H1 (cell line): Measurements from ENCODE around the gene ARRDC1. TPM values are rescaled to one million over a fixed set of nuclear protein-coding genes. Genes with fewer than 3 reads are reported as not detected.

Experiments used
- CTCF ChIA-PET: fragments of 300-600 bp; sonication (Branson Sonifier 250); formaldehyde crosslinking; loops from one replicate; lab custom pipeline; 2021; ENCODE audit not compliant: partially characterized antibody; lab: Charles Lee
- POLR2A ChIA-PET: fragments of 300-600 bp; sonication (Branson Sonifier 250); formaldehyde crosslinking; loops from one replicate; lab custom pipeline; 2021; ENCODE audit warnings: inconsistent platforms; ENCODE audit not compliant: partially characterized antibody; lab: Charles Lee
- DNase-seq, 2 experiments: peaks; one replicate each; pipeline versions ENCODE4 v3.0.0 to v3.0.0-alpha.2; 2010 to 2022; ENCODE audit warnings: low spot score in 2 of 2, low read depth in 1 of 2, mixed read lengths in 1 of 2
- FAIRE-seq: peaks from 2 replicates; lab custom pipeline; 2011; peaks lifted over from hg19 to GRCh38; lab: Jason Lieb, UNC
- H2AFZ ChIP-seq: 2 replicates; pipeline ENCODE4 v1.8.1; 2012; ENCODE audit warnings: low read length, inconsistent platforms
- H2AK5ac ChIP-seq: 2 replicates; pipeline ENCODE4 v1.6.1; 2013; ENCODE audit warnings: low read depth, low read length
- H2BK120ac ChIP-seq: replicated peaks from 2 replicates; pipeline ENCODE3; 2013; ENCODE audit warnings: low read depth, low read length, inconsistent platforms
- H2BK12ac ChIP-seq: 2 replicates; pipeline ENCODE4 v1.6.1; 2013; ENCODE audit warnings: low read depth, low read length
- H2BK15ac ChIP-seq: 2 replicates; pipeline ENCODE4 v1.6.1; 2013; ENCODE audit warnings: low read length
- H2BK20ac ChIP-seq: 2 replicates; pipeline ENCODE4 v1.6.1; 2013; ENCODE audit warnings: low read length
- H2BK5ac ChIP-seq: 2 replicates; pipeline ENCODE4 v1.6.1; 2013; ENCODE audit warnings: low read depth, low read length
- H3K14ac ChIP-seq: 2 replicates; pipeline ENCODE4 v1.6.1; 2013; ENCODE audit warnings: inconsistent platforms; ENCODE audit not compliant: insufficient read length
- H3K18ac ChIP-seq: 2 replicates; pipeline ENCODE4 v1.6.1; 2013; ENCODE audit warnings: low read length; ENCODE audit errors: extremely low read depth
- H3K23ac ChIP-seq: 2 replicates; pipeline ENCODE4 v1.6.1; 2013; ENCODE audit warnings: inconsistent platforms; ENCODE audit not compliant: insufficient read length
- H3K23me2 ChIP-seq: 2 replicates; pipeline ENCODE4 v1.6.1; 2013; ENCODE audit warnings: low read depth, low read length
- H3K27ac ChIP-seq: 2 replicates; pipeline ENCODE4 v1.6.1; 2011; ENCODE audit warnings: low read depth, low read length, inconsistent platforms
- H3K27me3 ChIP-seq, 4 experiments: replicated peaks in 1 of 4; 1 replicate in 1 of 4; 2 replicates in 3 of 4; pipeline versions ENCODE4 v1.6.1 to v1.8.1; 2011 to 2013; ENCODE audit warnings: low read length in 3 of 4, mild to moderate bottlenecking in 3 of 4, inconsistent platforms in 2 of 4, mixed read lengths in 2 of 4, moderate library complexity in 1 of 4; ENCODE audit not compliant: control insufficient read depth in 3 of 4, insufficient read depth in 3 of 4; ENCODE audit errors: extremely low read depth in 1 of 4
- H3K36me3 ChIP-seq, 4 experiments: 2 replicates each; pipeline versions ENCODE4 v1.6.1 to v1.8.1; 2011 to 2013; ENCODE audit warnings: mild to moderate bottlenecking in 4 of 4, low read length in 3 of 4, moderate library complexity in 2 of 4, control low read depth in 1 of 4, inconsistent platforms in 1 of 4; ENCODE audit not compliant: insufficient read depth in 4 of 4, control insufficient read depth in 2 of 4
- H3K4ac ChIP-seq: replicated peaks from 2 replicates; pipeline ENCODE3; 2013; ENCODE audit warnings: low read length, low read depth, mixed read lengths, inconsistent platforms; ENCODE audit not compliant: insufficient read length
- H3K4me1 ChIP-seq, 4 experiments: replicated peaks in 1 of 4; 1 replicate in 1 of 4; 2 replicates in 3 of 4; pipeline versions ENCODE4 v1.6.1 to v1.8.1; 2011 to 2013; ENCODE audit warnings: low read length in 3 of 4, inconsistent platforms in 2 of 4, mixed read lengths in 1 of 4; ENCODE audit not compliant: insufficient read depth in 4 of 4, control insufficient read depth in 3 of 4
- H3K4me2 ChIP-seq, 2 experiments: 2 replicates each; pipeline versions ENCODE4 v1.6.1 to v1.8.1; 2011 to 2013; ENCODE audit warnings: low read depth in 2 of 2, low read length in 2 of 2, control low read depth in 1 of 2, inconsistent platforms in 1 of 2, mild to moderate bottlenecking in 1 of 2; ENCODE audit not compliant: insufficient read depth in 1 of 2
- H3K4me3 ChIP-seq, 4 experiments: fragments of 200-600, 300-600 bp in 1 of 4; sonication (generic), shearing (Covaris generic), sonication (Bioruptor Twin) in 1 of 4; 2 replicates each; pipeline versions ENCODE4 v1.5.1 to v1.8.1; 2011 to 2016; ENCODE audit warnings: low read length in 4 of 4, low read depth in 3 of 4, control low read depth in 2 of 4, inconsistent platforms in 2 of 4, mild to moderate bottlenecking in 2 of 4, mixed read lengths in 1 of 4, moderate library complexity in 1 of 4; ENCODE audit not compliant: insufficient read depth in 2 of 4; ENCODE audit errors: extremely low read depth in 1 of 4
- H3K56ac ChIP-seq: replicated peaks from 2 replicates; pipeline ENCODE3; 2013; ENCODE audit warnings: low read depth, mild to moderate bottlenecking, mixed read lengths, low read length, inconsistent platforms; ENCODE audit not compliant: insufficient read length
- H3K79me1 ChIP-seq: 2 replicates; pipeline ENCODE4 v1.6.1; 2013; ENCODE audit warnings: low read depth, low read length, control low read depth
- H3K79me2 ChIP-seq, 2 experiments: 2 replicates each; pipeline versions ENCODE4 v1.6.1 to v1.8.1; 2012 to 2013; ENCODE audit warnings: low read length in 2 of 2, mild to moderate bottlenecking in 2 of 2, inconsistent platforms in 1 of 2; ENCODE audit not compliant: insufficient read depth in 2 of 2, control insufficient read depth in 1 of 2
- H3K9ac ChIP-seq, 4 experiments: replicated peaks in 1 of 4; 1 replicate in 1 of 4; 2 replicates in 3 of 4; pipeline versions ENCODE4 v1.6.1 to v1.8.1; 2011 to 2013; ENCODE audit warnings: low read depth in 3 of 4, low read length in 3 of 4, control low read depth in 2 of 4, mild to moderate bottlenecking in 2 of 4, moderate library complexity in 2 of 4, inconsistent platforms in 1 of 4; ENCODE audit errors: extremely low read depth in 1 of 4
- H3K9me3 ChIP-seq, 2 experiments: 2 replicates each; pipeline versions ENCODE4 v1.6.1 to v1.8.1; 2012 to 2013; ENCODE audit warnings: mild to moderate bottlenecking in 2 of 2, moderate library complexity in 2 of 2, control low read depth in 1 of 2, inconsistent platforms in 1 of 2, low read depth in 1 of 2, low read length in 1 of 2, mixed read lengths in 1 of 2; ENCODE audit not compliant: insufficient read depth in 2 of 2
- H4K20me1 ChIP-seq, 2 experiments: replicated peaks in 1 of 2; 2 replicates each; pipeline versions ENCODE3 to v1.8.1; 2011 to 2013; ENCODE audit warnings: inconsistent platforms in 2 of 2, low read length in 2 of 2, mild to moderate bottlenecking in 1 of 2; ENCODE audit not compliant: insufficient read depth in 2 of 2, control insufficient read depth in 1 of 2
- H4K5ac ChIP-seq: 2 replicates; pipeline ENCODE4 v1.6.1; 2013; ENCODE audit warnings: low read length, low read depth, mixed read lengths, inconsistent platforms; ENCODE audit not compliant: insufficient read length
- H4K8ac ChIP-seq: 2 replicates; pipeline ENCODE4 v1.8.0; 2013; ENCODE audit warnings: mild to moderate bottlenecking, moderate library complexity, low read length, inconsistent platforms; ENCODE audit not compliant: insufficient read depth; ENCODE audit errors: extremely low read depth
- H4K91ac ChIP-seq: replicated peaks from 2 replicates; pipeline ENCODE3; 2013; ENCODE audit warnings: low read length, mixed read lengths, inconsistent platforms; ENCODE audit not compliant: insufficient read length
- EZH2 ChIP-seq: fragments of 200-600 bp; sonication (generic); IDR thresholded peaks from 2 replicates; pipeline ENCODE4 v1.7.1; 2012; ENCODE audit warnings: low read depth, mild to moderate bottlenecking, moderate library complexity, low read length, inconsistent platforms; ENCODE audit not compliant: severe bottlenecking
- JUND ChIP-seq: IDR thresholded peaks from 2 replicates; pipeline ENCODE4 v1.6.1; 2011; ENCODE audit warnings: mild to moderate bottlenecking, improper control_type of control experiment, low read length
- KDM4A ChIP-seq: IDR thresholded peaks from one replicate; pipeline ENCODE4 v1.7.1; 2012; ENCODE audit warnings: low read depth, mild to moderate bottlenecking, moderate library complexity, low read length, inconsistent platforms; ENCODE audit not compliant: severe bottlenecking
- SIN3A ChIP-seq, 2 experiments: IDR thresholded peaks in 1 of 2; conservative IDR thresholded peaks in 1 of 2; 2 replicates each; pipeline ENCODE4 v1.6.1; 2011 to 2012; ENCODE audit warnings: low read length in 2 of 2, improper control_type of control experiment in 1 of 2, low read depth in 1 of 2, mild to moderate bottlenecking in 1 of 2
- TAF7 ChIP-seq: optimal IDR thresholded peaks from 2 replicates; pipeline ENCODE3; 2011; ENCODE audit warnings: low read depth, mild to moderate bottlenecking, inconsistent platforms, low read length, moderate library complexity, borderline replicate concordance
- WGBS, 2 experiments: shearing (Covaris generic) in 1 of 2; methylation state at CpG; one replicate each; pipeline versions ENCODE4 v1.1.6 to v1.1.7; 2013 to 2015; ENCODE audit warnings: low lambda C conversion rate in 2 of 2, mixed read lengths in 2 of 2, inconsistent platforms in 1 of 2, low coverage in 1 of 2, missing lambda C conversion rate in 1 of 2; ENCODE audit not compliant: insufficient replicate concordance in 2 of 2, insufficient coverage in 1 of 2, insufficient read length in 1 of 2; ENCODE audit errors: extremely low coverage in 1 of 2, missing lambda C conversion rate in 1 of 2; 5-methylcytosine and 5-hydroxymethylcytosine counted together
- polyA plus RNA-seq, 7 experiments: library from polyadenylated mRNA; depleted of rRNA in 3 of 7; stranded (reverse) in 5 of 7; unstranded in 2 of 7; fragments of >200 nt in 5 of 7; fragments of 200-250 nt in 2 of 7; gene quantifications; 1 replicate in 5 of 7; 2 replicates in 1 of 7; 4 replicates in 1 of 7; pipeline versions ENCODE4 v1.2.1 to v1.2.3, GENCODE V29; 2011 to 2013; ENCODE audit warnings: missing spikeins in 2 of 7, mixed read lengths in 2 of 7
- total RNA-seq: library from RNA; stranded (reverse); fragmentation: NEBNext Ultra II Directional; extraction: Animal tissue kit (Norgen Biotek cat#: 25700); gene quantifications from 2 replicates; pipeline ENCODE4 v1.2.1, GENCODE V29; 2021
- TF ChIP-seq, protein P1 (sequence below): IDR thresholded peaks from 2 replicates; pipeline ENCODE4 v1.6.1; 2011; ENCODE audit warnings: low read depth, mild to moderate bottlenecking, low read length; ENCODE audit not compliant: insufficient read depth
- TF ChIP-seq, protein P2 (sequence below), 3 experiments: IDR thresholded peaks; 1 replicate in 2 of 3; 2 replicates in 1 of 3; pipeline versions ENCODE4 v1.5.1 to v1.6.1; 2011; ENCODE audit warnings: low read length in 3 of 3, mild to moderate bottlenecking in 3 of 3, inconsistent platforms in 2 of 3, low read depth in 1 of 3, moderate library complexity in 1 of 3; ENCODE audit not compliant: insufficient read depth in 1 of 3; ENCODE audit errors: control extremely low read depth in 1 of 3

The ARRDC1 gene
- total and polyA plus RNA-seq, 2 of the 8 experiments (the other 6 are each of a cell fraction or from before 2014, with no cell fraction given), result 22.0 to 58.4 TPM

DNA sequence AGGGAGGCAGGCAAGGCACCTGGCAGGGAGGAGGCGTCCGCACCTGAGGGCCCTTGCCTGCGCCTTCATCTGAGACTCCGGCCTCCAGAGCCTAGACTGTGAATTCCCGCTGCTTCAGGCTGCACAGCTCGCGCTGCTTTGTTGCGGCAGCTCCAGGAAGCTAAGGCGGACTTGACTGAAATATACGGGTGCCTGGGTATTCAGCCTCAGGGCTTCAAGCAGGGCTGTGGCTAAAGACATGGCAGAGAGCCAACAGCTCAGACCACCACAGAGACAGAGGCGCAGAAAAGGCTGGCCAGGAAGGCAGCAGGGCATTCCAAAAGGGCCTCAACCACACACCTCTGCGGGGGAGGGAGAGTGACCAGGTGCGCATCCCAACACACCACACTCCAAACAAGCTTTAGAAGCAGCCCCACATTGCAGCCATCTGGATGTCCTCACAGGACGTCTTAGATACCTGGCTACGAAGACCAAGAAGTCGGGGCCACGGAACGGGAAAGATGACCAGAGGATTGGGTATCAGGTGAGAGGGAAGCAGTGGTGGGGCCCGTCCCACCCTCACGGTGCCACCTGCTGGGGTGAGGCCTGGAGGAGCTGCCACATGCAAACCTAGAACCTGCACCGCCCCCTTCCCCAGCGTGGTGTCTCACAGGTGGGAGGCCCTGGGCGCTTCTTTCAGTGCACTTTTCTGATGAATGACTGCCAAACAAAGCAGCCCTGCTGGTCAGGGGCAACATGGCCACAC is 25.1 kb upstream of the ARRDC1 start:
- DNase-seq (no peak), FAIRE-seq (no peak)
- no peak overlapping the region for H2BK20ac ChIP-seq
- no peak overlapping the region for H4K91ac ChIP-seq
- no peak overlapping the region for H3K14ac ChIP-seq
- WGBS, 2 experiments, result 86% methylated on average over 22 of the region's 23 CpGs; no CpG with 5 or more reads in 1 of the 2 experiments
- H4K5ac ChIP-seq, result no peak overlapping the region
- H3K18ac ChIP-seq, result peak overlapping the region; percentile 32; the same call in 1 of the 2 replicates
- H2BK12ac ChIP-seq, result 0 out of 2 replicates have a peak overlapping the region, but pooled peaks have one; percentile 39
- H2BK120ac ChIP-seq, result no peak overlapping the region
- no peak overlapping the region for H3K27ac ChIP-seq
- peaks cover 0 to 23% (median 7%) of the 10 kb centered on the region in 4 experiments; a peak in 6 of 7 replicates for H3K4me1 ChIP-seq
- no peaks in the 10 kb centered on the region for H3K27me3 ChIP-seq
- POLR2A ChIA-PET, result interaction anchor here (0.7 to 4.6 kb wide), 10 partner anchors 10 to 157 kb away, joined by 3 to 45 read pairs (median 4); partner anchors contain the start of genes ARRDC1, EHMT1, EXD3 and NOXA1
- peak overlapping the region; percentile 35; the same call in 1 of the 2 replicates for H4K8ac ChIP-seq
- H3K4ac ChIP-seq, result no peak overlapping the region
- peak overlapping the region in 1 of 2 experiments; percentile 23; a peak in 1 of 4 replicates for H3K4me2 ChIP-seq
- peaks cover 14 to 49% (median 30%) of the 10 kb centered on the region in 4 experiments for H3K36me3 ChIP-seq
- peaks cover 3% of the 10 kb centered on the region; the same call in 1 of the 2 replicates for H3K23me2 ChIP-seq
- H4K20me1 ChIP-seq, result peaks cover 16 to 43% of the 10 kb centered on the region in 2 experiments
- H2BK5ac ChIP-seq, result no peak overlapping the region
- H2AK5ac ChIP-seq, result no peak overlapping the region
- no peak overlapping the region for H3K4me3 ChIP-seq
- H2BK15ac ChIP-seq, result no peak overlapping the region
- H2AFZ ChIP-seq, result no peak overlapping the region
- peaks cover 12 to 27% of the 10 kb centered on the region in 2 experiments for H3K79me2 ChIP-seq
- H3K23ac ChIP-seq, result no peak overlapping the region
- H3K9me3 ChIP-seq, result no peaks in the 10 kb centered on the region
- CTCF ChIA-PET, result interaction anchor here (1.0 to 5.9 kb wide), 13 partner anchors 8 to 170 kb away, joined by 3 to 46 read pairs (median 6); partner anchors contain the start of genes EHMT1, MRPL41 and ZMYND19
- H3K9ac ChIP-seq, result no peak overlapping the region
- H3K79me1 ChIP-seq, result peaks cover 28% of the 10 kb centered on the region
- no peak overlapping the region for H3K56ac ChIP-seq
- no peak for TF ChIP-seq JUND
- no peak for TF ChIP-seq TAF7
- TF ChIP-seq, protein P1, sequence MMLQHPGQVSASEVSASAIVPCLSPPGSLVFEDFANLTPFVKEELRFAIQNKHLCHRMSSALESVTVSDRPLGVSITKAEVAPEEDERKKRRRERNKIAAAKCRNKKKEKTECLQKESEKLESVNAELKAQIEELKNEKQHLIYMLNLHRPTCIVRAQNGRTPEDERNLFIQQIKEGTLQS, result no peak
- no peak for TF ChIP-seq SIN3A (conservative IDR thresholded peaks at IDR 0.05 in 1 of 2, IDR thresholded peaks at IDR 0.05 in 1 of 2; ENCODE audit: low read depth in 1 of 2, low read length in 2 of 2)
- TF ChIP-seq EZH2, result no peak
- TF ChIP-seq, protein P2, sequence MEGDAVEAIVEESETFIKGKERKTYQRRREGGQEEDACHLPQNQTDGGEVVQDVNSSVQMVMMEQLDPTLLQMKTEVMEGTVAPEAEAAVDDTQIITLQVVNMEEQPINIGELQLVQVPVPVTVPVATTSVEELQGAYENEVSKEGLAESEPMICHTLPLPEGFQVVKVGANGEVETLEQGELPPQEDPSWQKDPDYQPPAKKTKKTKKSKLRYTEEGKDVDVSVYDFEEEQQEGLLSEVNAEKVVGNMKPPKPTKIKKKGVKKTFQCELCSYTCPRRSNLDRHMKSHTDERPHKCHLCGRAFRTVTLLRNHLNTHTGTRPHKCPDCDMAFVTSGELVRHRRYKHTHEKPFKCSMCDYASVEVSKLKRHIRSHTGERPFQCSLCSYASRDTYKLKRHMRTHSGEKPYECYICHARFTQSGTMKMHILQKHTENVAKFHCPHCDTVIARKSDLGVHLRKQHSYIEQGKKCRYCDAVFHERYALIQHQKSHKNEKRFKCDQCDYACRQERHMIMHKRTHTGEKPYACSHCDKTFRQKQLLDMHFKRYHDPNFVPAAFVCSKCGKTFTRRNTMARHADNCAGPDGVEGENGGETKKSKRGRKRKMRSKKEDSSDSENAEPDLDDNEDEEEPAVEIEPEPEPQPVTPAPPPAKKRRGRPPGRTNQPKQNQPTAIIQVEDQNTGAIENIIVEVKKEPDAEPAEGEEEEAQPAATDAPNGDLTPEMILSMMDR (IDR thresholded peaks at IDR 0.05; ENCODE audit: control extremely low read depth in 1 of 3, insufficient read depth in 1 of 3, low read depth in 1 of 3, low read length in 3 of 3), result no peak
- no peak for TF ChIP-seq KDM4A
